Naive thymus-derived CD8-positive, alpha-beta T cell (primary cell): ENCODE measurements around the gene IQSEC1. TPM values are rescaled to one million over a fixed set of nuclear protein-coding genes. Genes with fewer than 3 reads are reported as not detected.

Source experiments
- ATAC-seq, 2 donors: fragments of 150-1000 bp; cut with Tn5 transposase in 1 of 2; sonication (Bioruptor Pico), chemical (Tn5 transposase) in 1 of 2; 1 replicate in 1 of 2; 2 replicates in 1 of 2; pipeline ENCODE4 v1.10.0; 2021; ENCODE audit warnings: mild to moderate bottlenecking in 2 of 2, moderate library complexity in 2 of 2
- POLR2A ChIA-PET: fragments of 350-600 bp; sonication (Branson Sonifier 250); formaldehyde crosslinking; loops from one replicate; lab custom pipeline; 2021; ENCODE audit warnings: antibody characterized with exemption; lab: Charles Lee
- DNase-seq, 10 donors: peaks; one replicate each; pipeline versions ENCODE4 v3.0.0 to v3.0.0-alpha.2; 2020 to 2022
- H3K27ac Mint-ChIP-seq, 10 donors: one replicate each; pipeline ENCODE4 v1.8.0; 2020 to 2022; ENCODE audit warnings: mild to moderate bottlenecking in 10 of 10, mixed read lengths in 10 of 10, moderate library complexity in 4 of 10, inconsistent platforms in 1 of 10
- H3K27me3 Mint-ChIP-seq, 5 donors: one replicate each; pipeline ENCODE4 v1.8.0; 2021 to 2022; ENCODE audit warnings: mixed read lengths in 5 of 5
- H3K36me3 Mint-ChIP-seq, 3 donors: one replicate each; pipeline ENCODE4 v1.8.0; 2020 to 2022; ENCODE audit warnings: mixed read lengths in 3 of 3, mild to moderate bottlenecking in 2 of 3, inconsistent platforms in 1 of 3
- H3K4me1 Mint-ChIP-seq, 4 donors: one replicate each; pipeline ENCODE4 v1.8.0; 2021 to 2022; ENCODE audit warnings: mixed read lengths in 4 of 4
- H3K4me3 Mint-ChIP-seq, 10 donors: one replicate each; pipeline ENCODE4 v1.8.0; 2020 to 2022; ENCODE audit warnings: mild to moderate bottlenecking in 10 of 10, mixed read lengths in 10 of 10, moderate library complexity in 6 of 10, inconsistent platforms in 1 of 10
- H3K9me3 Mint-ChIP-seq, 9 donors: one replicate each; pipeline ENCODE4 v1.8.0; 2020 to 2022; ENCODE audit warnings: mixed read lengths in 9 of 9, mild to moderate bottlenecking in 3 of 9, inconsistent platforms in 1 of 9, moderate library complexity in 1 of 9
- polyA plus RNA-seq, 3 donors: library from polyadenylated mRNA; unstranded; fragments of 300-500 nt; fragmentation: Illumina TruSeq; gene quantifications; one replicate each; pipeline ENCODE4 v1.2.3, GENCODE V29; 2021
- total RNA-seq, 8 experiments: library from RNA in 2 of 8; stranded (reverse) in 2 of 8; gene quantifications; one replicate each; pipeline ENCODE4 v1.2.3 and lab custom pipeline; 2021 to 2026

The IQSEC1 gene
- total and polyA plus RNA-seq, 5 experiments from 2014 or later = 13.7 to 47.7 (median 23.7) TPM

DNA sequence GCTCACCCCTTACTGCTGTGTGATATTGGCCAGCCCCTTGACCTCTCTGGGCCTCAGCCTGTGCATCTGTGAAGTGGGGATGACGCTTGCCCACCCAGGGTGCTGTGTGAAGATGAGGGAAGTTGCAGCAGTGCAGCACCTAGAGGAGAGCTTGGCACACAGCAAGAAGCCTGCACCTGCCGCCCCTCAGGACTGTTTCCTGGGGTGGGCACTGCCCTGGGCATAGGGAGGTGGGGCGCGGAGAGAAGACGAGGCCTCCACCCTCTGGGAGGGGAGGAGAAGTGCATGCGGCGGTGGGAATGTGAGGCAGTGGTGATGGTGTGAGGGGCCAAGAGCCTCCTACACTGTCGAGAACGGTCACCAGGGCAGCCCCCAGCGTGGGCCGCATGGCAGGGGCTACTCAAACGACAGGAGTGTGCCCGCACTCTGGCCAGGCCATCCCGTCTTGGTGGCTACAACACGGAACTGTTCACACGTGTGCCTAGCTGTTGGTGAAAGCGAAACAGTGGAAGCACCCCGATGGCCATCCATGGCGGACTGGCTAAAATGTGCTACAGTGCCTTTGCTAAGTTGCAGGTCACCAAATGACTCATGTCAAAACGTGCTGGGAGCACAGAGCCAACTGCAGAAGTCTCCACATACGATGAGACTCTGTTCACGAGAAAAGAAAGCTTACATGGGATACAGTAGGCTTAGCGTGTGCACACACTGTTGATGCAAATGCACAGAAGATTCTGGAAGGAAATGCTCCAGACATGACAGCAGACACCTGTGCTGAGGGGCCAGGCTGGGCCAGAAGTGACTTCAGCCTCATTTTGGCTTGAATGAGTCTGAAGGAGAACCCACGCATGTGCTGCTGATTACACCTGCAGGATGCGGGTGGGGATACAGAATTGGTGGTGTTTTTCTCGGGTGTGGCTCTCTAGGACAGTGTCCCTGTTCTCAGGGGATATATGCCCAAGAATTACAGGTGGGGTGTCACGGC lies 40.4 kb upstream of the IQSEC1 start:
- peak overlapping the region in 3 of 10 donors; percentile 24 to 87 (median 27) for H3K27ac Mint-ChIP-seq
- POLR2A ChIA-PET = interaction anchor here (0.7 kb wide), 1 partner anchor 37 kb away, joined by 5 read pairs; no protein-coding TSS in a partner anchor
- DNase-seq = peak in 1 of 10 donors; percentile 57

DNA sequence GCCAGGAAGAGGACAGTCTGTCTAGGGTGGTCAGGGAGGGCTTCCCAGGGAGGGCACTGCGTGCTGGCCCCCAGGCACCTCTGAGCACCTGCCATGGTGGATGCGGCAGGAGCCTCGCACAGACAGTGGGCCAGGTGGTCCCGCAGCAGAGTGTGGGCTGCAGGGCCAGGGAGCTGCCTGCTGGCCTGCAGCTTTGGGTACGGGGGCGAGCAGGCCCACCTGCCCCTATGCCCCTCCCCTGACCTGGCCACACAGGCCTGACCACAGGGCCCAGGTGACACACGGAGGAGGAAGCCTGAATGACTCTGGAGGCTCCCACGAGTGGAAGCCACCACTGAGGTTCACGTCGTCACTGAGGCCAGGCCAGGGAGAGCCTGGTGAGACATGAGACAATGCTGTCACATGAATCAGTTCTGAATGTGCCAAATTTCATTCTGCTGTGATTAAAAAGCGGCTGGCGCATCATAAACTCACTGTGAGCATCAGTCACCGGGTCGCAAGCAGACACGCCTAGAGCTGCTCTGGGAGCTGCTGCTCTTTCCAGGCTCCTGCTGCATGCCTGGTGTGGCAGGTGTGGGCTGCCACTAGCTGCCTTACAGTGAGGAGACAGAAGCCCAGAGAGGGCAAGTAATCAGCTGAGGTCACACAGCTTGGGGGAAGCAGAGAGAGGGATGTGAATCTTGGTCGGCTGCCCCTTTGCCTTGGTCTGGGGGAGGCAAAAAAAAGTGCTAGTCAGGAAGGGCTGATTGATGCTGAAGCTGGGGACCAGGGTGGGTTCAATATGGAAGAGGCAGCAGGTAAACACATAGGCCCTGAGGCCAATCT lies 39.5 kb upstream of the IQSEC1 start:
- Mint-ChIP-seq H3K27me3 (peaks cover 0 to 4% (median 0%) of the 10 kb centered on the region in 5 donors), H3K9me3 (no peaks in the 10 kb centered on the region), H3K27ac (peak overlapping the region in 1 of 10 donors; percentile 87), H3K4me1 (peaks cover 4 to 37% (median 18%) of the 10 kb centered on the region in 4 donors), H3K36me3 (no peaks in the 10 kb centered on the region), H3K4me3 (no peak overlapping the region)
- ATAC-seq (no peak), DNase-seq (peak in 1 of 10 donors; percentile 28)
- POLR2A ChIA-PET = no interaction called here

More for the DNA sequence above, 40.4 kb upstream of the IQSEC1 start:
- no peak for ATAC-seq
- H3K4me3 Mint-ChIP-seq = no peak overlapping the region
- H3K9me3 Mint-ChIP-seq = no peaks in the 10 kb centered on the region
- peaks cover 4 to 37% (median 18%) of the 10 kb centered on the region in 4 donors for H3K4me1 Mint-ChIP-seq
- H3K27me3 Mint-ChIP-seq = peaks cover 0 to 4% (median 0%) of the 10 kb centered on the region in 5 donors
- H3K36me3 Mint-ChIP-seq = no peaks in the 10 kb centered on the region

DNA sequence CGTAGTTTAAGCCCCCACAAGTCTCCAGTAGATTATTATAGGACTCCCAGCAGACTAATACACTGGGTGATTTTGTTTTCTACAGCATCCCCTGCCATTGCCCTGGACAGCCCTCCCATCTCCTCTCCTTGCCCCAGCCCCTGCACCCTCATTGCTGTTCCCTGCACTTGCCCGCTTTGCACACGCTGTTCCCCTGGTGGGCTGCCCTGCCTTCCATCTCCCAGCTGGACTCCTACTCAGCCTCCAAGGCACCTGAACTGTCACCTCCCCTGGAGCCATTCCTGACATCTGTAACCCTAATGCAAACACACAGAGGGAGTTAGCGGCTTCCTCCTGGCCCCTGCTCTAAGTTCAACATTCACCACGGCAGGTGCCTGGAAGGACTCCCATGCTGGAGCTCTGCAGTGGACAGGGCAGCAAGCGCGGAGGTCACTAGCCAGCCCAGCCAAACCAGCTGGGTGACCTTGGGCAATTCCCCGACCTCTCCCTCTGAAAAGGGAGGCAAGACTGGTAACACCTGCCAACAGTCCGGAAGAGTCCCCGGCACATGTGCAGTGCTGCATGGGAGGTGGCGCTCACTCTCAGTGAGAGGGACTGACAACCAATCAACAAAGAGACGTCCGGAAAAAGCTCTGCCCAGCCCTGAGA lies 38.8 kb upstream of the IQSEC1 start:
- H3K36me3 Mint-ChIP-seq = no peaks in the 10 kb centered on the region
- peaks cover 4 to 37% (median 18%) of the 10 kb centered on the region in 4 donors for H3K4me1 Mint-ChIP-seq
- peak in 1 of 10 donors; percentile 52 for DNase-seq
- H3K27me3 Mint-ChIP-seq = peaks cover 0 to 4% (median 0%) of the 10 kb centered on the region in 5 donors
- peak overlapping the region in 7 of 10 donors; percentile 81 to 94 (median 90) for H3K27ac Mint-ChIP-seq
- no peaks in the 10 kb centered on the region for H3K9me3 Mint-ChIP-seq
- POLR2A ChIA-PET = no interaction called here
- H3K4me3 Mint-ChIP-seq = peak overlapping the region in 4 of 10 donors; percentile 3 to 45 (median 28)
- ATAC-seq = no peak

DNA sequence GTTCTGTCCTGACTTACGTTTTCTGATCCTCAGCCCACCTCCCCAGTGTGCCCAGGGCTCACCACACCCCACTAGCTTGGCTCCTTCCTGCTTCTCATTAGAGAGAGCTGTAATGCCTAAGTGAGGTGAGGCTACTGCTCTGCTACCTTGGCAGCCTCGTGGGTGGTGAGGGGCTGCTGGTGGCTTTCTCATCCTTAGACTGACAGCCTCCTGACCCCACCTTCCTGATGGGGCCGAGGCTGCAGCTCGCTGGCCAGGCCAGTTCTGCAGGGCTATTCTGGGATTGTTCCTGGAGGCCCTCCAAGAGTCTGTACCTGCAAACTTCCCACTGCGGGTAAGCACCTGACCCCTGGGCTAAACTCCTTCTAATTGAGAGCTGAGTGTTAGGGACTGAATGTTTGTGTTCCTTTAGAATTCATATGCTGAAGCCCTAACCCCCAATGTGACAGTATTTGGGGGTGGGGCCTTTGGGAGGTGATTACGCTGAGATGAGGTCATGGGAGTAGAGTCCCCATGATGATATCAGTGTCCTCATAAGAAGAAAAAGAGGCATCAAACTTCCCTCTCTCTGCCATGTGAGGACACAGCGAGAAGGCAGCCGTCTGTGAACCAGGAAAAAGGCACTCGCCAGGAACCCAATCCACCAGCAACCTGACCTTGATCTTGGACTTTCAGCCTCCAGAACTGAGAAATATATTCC lies 38.1 kb upstream of the IQSEC1 start:
- peaks cover 4 to 37% (median 18%) of the 10 kb centered on the region in 4 donors for H3K4me1 Mint-ChIP-seq
- peak overlapping the region in 9 of 10 donors; percentile 87 to 94 (median 93) for H3K27ac Mint-ChIP-seq
- peaks cover 0 to 4% (median 0%) of the 10 kb centered on the region in 5 donors for H3K27me3 Mint-ChIP-seq
- H3K4me3 Mint-ChIP-seq = peak overlapping the region; percentile 51 to 81 (median 74)
- POLR2A ChIA-PET = interaction anchor here (0.6 to 0.9 kb wide), 3 partner anchors 19 to 309 kb away, joined by 3 read pairs; partner anchors contain the start of gene NUP210
- H3K36me3 Mint-ChIP-seq = no peaks in the 10 kb centered on the region
- ATAC-seq (peak; percentile 52 to 55), DNase-seq (no peak)
- no peaks in the 10 kb centered on the region for H3K9me3 Mint-ChIP-seq

DNA sequence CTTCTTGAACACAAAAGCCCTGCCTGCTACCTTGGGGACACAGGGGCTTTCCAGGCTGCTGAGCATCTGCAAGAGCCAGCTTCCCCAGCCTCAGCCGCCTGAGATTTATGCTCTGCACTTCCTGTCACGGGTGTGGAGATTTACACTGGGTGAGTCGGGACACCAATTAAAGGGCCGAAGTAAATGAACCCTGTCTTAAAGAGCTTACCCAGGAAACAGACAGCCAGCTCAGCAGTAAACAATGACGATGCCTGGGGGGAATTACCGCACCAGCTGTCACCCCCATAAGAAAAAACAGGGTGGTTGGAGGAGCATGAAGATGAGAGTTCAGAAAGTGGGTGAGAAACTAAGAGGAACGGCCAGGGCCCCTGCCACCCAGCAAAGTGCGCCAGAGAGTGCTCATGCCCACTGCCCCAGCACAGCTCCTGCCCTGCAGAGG lies 37.5 kb upstream of the IQSEC1 start:
- DNase-seq (peak; percentile 19 to 83 (median 58)), ATAC-seq (peak; percentile 94)
- Mint-ChIP-seq H3K36me3 (no peaks in the 10 kb centered on the region), H3K27ac (peak overlapping the region; percentile 84 to 94 (median 92)), H3K9me3 (peaks cover 0 to 2% (median 0%) of the 10 kb centered on the region in 9 donors), H3K4me1 (peaks cover 4 to 37% (median 18%) of the 10 kb centered on the region in 4 donors), H3K4me3 (peak overlapping the region; percentile 51 to 81 (median 74)), H3K27me3 (peaks cover 0 to 4% (median 0%) of the 10 kb centered on the region in 5 donors)
- POLR2A ChIA-PET = interaction anchor here (0.6 to 0.9 kb wide), 3 partner anchors 19 to 310 kb away, joined by 3 read pairs; partner anchors contain the start of gene NUP210

DNA sequence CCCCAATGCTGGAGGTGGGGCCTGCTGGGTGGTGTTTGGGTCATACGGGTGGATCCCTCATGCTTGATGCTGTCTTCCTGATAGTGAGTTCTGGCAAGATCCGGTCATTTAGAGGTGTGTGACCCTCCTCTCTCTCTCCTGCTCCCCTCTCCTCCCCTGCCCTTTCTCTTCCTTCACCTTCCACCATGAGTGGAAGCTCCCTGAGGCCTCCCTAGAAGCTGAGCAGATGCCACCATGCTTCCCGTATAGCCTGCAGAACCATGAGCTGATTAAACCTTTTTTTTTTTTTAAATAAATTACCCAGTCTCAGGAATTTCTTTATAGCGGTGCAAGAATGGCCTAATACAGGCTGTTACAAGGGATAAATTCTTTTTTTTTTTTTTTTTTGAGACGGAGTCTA lies 36.3 kb upstream of the IQSEC1 start:
- POLR2A ChIA-PET = no interaction called here
- no peaks in the 10 kb centered on the region for H3K36me3 Mint-ChIP-seq
- DNase-seq = peak in 1 of 10 donors; percentile 3
- peaks cover 0 to 2% (median 0%) of the 10 kb centered on the region in 9 donors for H3K9me3 Mint-ChIP-seq
- H3K4me1 Mint-ChIP-seq = peaks cover 4 to 37% (median 18%) of the 10 kb centered on the region in 4 donors
- no peak for ATAC-seq
- no peak overlapping the region for H3K4me3 Mint-ChIP-seq
- peak overlapping the region in 6 of 10 donors; percentile 6 to 86 (median 68) for H3K27ac Mint-ChIP-seq
- peaks cover 0 to 4% (median 0%) of the 10 kb centered on the region in 5 donors for H3K27me3 Mint-ChIP-seq

DNA sequence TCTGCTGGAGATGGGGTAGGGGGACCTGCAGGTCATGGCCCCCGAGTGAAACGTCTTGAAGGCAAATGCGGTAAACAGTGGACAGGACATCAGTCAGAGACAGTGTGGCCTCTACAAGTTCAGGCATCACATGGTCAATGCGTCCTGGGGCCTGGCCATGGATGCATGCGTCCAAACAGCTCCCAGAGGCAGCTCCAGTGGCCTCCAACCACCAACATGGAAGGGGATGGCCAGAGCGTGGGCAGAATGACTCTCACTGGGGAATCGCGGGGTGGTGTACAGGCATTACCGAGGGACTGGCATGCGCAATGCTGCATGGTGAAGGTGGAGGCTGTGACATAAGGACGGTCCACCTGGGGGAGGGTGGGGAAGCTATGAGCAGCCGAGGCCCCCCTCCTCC lies 35.6 kb upstream of the IQSEC1 start:
- no peak for ATAC-seq
- DNase-seq = peak in 1 of 10 donors; percentile 50
- Mint-ChIP-seq H3K27ac (peak overlapping the region in 4 of 10 donors; percentile 6 to 60 (median 38)), H3K27me3 (peaks cover 0 to 4% (median 0%) of the 10 kb centered on the region in 5 donors), H3K4me1 (peaks cover 4 to 33% (median 18%) of the 10 kb centered on the region in 4 donors), H3K36me3 (no peaks in the 10 kb centered on the region), H3K9me3 (peaks cover 0 to 2% (median 0%) of the 10 kb centered on the region in 9 donors), H3K4me3 (peak overlapping the region in 1 of 10 donors; percentile 17)
- POLR2A ChIA-PET = no interaction called here

DNA sequence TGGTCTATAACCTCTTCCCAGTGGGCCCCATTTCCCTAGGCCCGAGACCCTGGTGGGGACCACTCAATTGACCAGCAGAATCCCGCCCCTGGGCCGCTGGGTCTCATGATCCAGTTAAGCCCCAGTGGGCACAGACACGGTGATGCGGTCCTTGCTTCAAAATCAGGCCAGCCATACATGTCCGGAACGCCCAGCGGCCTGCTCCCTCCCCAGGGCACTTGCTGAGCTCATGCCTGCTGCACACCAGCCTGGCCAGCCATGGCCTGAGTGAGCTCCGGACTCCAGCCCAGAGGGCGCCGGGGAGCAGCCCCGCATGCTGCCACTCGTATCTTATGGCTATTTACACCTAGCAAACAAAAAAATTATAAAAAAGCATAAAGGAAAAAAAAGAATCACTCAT lies 34.4 kb upstream of the IQSEC1 start:
- Mint-ChIP-seq H3K4me3 (no peak overlapping the region), H3K9me3 (peaks cover 0 to 2% (median 0%) of the 10 kb centered on the region in 9 donors), H3K27me3 (no peaks in the 10 kb centered on the region), H3K27ac (peak overlapping the region in 1 of 10 donors; percentile 85), H3K4me1 (peaks cover 4 to 24% (median 18%) of the 10 kb centered on the region in 4 donors), H3K36me3 (no peaks in the 10 kb centered on the region)
- ATAC-seq (no peak), DNase-seq (peak in 1 of 10 donors; percentile 34)
- POLR2A ChIA-PET = interaction anchor here (0.7 kb wide), 1 partner anchor 16 kb away, joined by 4 read pairs; no protein-coding TSS in a partner anchor

DNA sequence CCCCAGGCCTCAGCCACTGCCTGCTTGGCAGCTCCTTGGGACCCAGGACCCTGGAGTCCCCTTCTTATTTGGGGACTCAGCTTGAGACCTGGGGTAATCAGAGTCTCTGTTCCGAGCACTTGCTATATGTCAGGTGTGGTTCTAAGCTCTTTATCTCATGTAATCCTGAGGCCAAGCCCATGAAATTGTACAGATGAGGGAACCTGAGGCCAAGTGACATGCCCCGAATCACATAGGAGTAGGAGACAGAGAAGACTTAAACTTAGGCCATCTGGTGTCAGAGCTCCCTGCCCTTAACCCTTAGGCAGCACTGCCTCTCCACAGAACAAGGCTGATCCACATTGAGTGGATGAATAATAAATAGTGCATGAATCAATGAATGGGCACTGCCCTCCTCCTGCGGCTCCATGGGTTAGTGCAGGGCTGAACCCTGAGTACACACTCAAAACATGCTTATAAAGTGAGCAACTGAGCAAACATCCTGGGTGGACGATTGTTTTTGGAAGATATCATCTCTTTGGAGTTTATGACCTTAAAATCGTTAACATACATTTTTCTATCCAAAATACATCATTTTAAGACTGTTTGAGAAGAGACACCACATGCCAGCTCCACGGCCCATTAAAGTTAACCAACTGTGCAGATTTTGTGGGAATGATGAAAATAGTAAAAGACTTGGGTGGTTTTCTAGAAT lies 33.2 kb upstream of the IQSEC1 start:
- H3K27ac Mint-ChIP-seq = peak overlapping the region in 2 of 10 donors; percentile 19 to 25
- POLR2A ChIA-PET = interaction anchor here (0.5 kb wide), 1 partner anchor 260 kb away, joined by 3 read pairs; no protein-coding TSS in a partner anchor

DNA sequence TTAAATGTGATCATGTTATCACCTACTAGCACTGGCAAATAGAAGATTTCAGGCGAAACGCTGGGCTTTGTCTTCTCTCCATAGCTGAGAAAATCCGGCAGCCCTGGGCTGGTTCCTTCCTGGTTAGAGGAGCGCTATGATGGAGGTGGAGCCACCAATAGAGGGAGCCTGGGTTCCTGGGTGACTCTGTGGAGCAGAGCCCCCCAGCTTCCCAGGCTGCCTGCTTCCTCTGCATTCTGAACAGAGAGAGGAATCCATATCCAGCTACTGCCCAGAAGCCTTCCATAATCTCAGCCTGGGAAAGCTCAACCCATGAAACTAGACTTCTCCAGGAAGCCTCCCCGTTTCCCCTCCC lies 32.6 kb upstream of the IQSEC1 start:
- Mint-ChIP-seq H3K4me1 (peaks cover 4 to 10% (median 7%) of the 10 kb centered on the region in 4 donors), H3K27ac (no peak overlapping the region), H3K4me3 (no peak overlapping the region), H3K36me3 (no peaks in the 10 kb centered on the region), H3K9me3 (peaks cover 0 to 2% (median 0%) of the 10 kb centered on the region in 9 donors), H3K27me3 (no peaks in the 10 kb centered on the region)
- ATAC-seq (no peak), DNase-seq (peak in 1 of 10 donors; percentile 9)
- POLR2A ChIA-PET = no interaction called here

More for the DNA sequence above, 33.2 kb upstream of the IQSEC1 start:
- H3K4me3 Mint-ChIP-seq = no peak overlapping the region
- H3K27me3 Mint-ChIP-seq = no peaks in the 10 kb centered on the region
- H3K9me3 Mint-ChIP-seq = peaks cover 0 to 2% (median 0%) of the 10 kb centered on the region in 9 donors
- peak in 1 of 10 donors; percentile 7 for DNase-seq
- H3K36me3 Mint-ChIP-seq = no peaks in the 10 kb centered on the region
- peaks cover 4 to 16% (median 13%) of the 10 kb centered on the region in 4 donors for H3K4me1 Mint-ChIP-seq
- ATAC-seq = no peak
